GM12891 (cell line): ENCODE results near the gene LOXL3.

ENCODE experiments used
- POLR2A ChIP-seq: IDR thresholded peaks from 2 replicates; pipeline ENCODE4 v1.6.1; 2011; ENCODE audit warnings: low read depth, low read length, control low read depth
- POLR2AphosphoS5 ChIP-seq: IDR thresholded peaks from 2 replicates; pipeline ENCODE4 v1.6.1; 2011; ENCODE audit warnings: low read depth, low read length, control low read depth
- SPI1 ChIP-seq: IDR thresholded peaks from 2 replicates; pipeline ENCODE4 v1.6.1; 2011; ENCODE audit warnings: low read depth, low read length, control low read depth
- TAF1 ChIP-seq: IDR thresholded peaks from 2 replicates; pipeline ENCODE4 v1.6.1; 2011; ENCODE audit warnings: low read depth, low read length, control low read depth

DNA sequence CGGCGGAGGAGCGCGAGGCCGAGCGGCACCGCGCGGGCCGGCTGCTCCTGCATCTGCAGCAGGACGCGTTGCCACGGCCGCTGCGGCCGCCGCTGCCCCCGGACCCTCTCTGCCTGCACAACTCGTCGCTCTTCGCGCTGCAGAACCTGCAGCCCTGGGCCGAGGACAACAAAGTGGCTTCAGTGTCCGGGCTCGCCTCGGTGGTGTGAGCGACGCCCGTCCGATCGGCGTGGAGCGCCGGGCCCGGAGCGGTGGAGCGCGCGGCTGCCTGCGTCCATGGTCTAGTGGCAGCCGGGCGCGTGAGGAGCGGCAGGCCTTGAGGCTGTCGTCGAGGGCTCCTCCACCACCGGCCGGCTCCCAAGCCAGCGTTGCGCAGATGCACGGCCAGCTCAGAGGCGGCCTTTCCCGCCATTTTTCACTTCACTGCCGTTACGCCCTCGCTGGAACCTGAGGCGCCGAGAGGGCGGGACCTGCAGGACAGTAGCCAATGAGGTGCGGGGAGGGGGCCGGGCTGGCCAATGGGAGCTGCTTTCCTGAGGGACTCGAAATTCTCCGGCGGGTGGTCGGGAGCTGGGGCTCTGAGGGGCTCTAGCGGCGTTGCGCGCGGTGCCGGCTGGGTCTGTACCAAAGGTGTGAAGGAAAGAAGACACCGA, 37.6 kb downstream of the LOXL3 start:
- TF ChIP-seq POLR2A (no peak), TAF1 (no peak), SPI1 (no peak), POLR2AphosphoS5 (no peak)
